Right lobe of liver (tissue), 6 donors: ENCODE data around the gene OR10K2. TPM values are rescaled to one million over a fixed set of nuclear protein-coding genes. Genes with fewer than 3 reads are reported as not detected.

ENCODE experiments used
- ATAC-seq, 4 donors: fragments of 200-7000 bp; cut with Tn5 transposase; one replicate each; pipeline ENCODE4 v1.9.1; 2020; ENCODE audit warnings: mild to moderate bottlenecking in 4 of 4, moderate library complexity in 4 of 4
- DNase-seq, 3 donors: peaks; one replicate each; pipeline ENCODE4 v3.0.0-alpha.2; 2020
- H3K27ac ChIP-seq, 3 donors: fragments of 200-600 bp; one replicate each; pipeline ENCODE4 v1.8.0; 2022
- H3K27me3 ChIP-seq, 2 donors: fragments of 200-600 bp; one replicate each; pipeline ENCODE4 v1.8.0; 2022
- H3K36me3 ChIP-seq, 4 donors: fragments of 200-600 bp; sonication (generic) in 1 of 4; one replicate each; pipeline versions ENCODE4 v1.5.1 to v1.8.0; 2017 to 2022; ENCODE audit warnings: control low read depth in 1 of 4
- H3K4me1 ChIP-seq, 4 donors: fragments of 200-600 bp; sonication (generic) in 1 of 4; one replicate each; pipeline versions ENCODE4 v1.5.1 to v1.8.0; 2017 to 2022; ENCODE audit warnings: control low read depth in 1 of 4
- H3K4me3 ChIP-seq, 3 donors: fragments of 200-600 bp; one replicate each; pipeline ENCODE4 v1.8.0; 2022
- H3K9me3 ChIP-seq, 4 donors: fragments of 200-600 bp; sonication (generic) in 1 of 4; one replicate each; pipeline versions ENCODE4 v1.5.1 to v1.8.0; 2017 to 2022; ENCODE audit warnings: control low read depth in 1 of 4
- CTCF ChIP-seq, 4 donors: fragments of 200-600 bp in 3 of 4; fragments of 450-650 bp in 1 of 4; IDR thresholded peaks; one replicate each; pipeline versions ENCODE4 v1.5.1 to v1.8.0; 2016 to 2022; ENCODE audit warnings: antibody characterized with exemption in 4 of 4, mild to moderate bottlenecking in 2 of 4
- POLR2A ChIP-seq: fragments of 450-650 bp; IDR thresholded peaks from one replicate; pipeline ENCODE4 v1.6.1; 2017; ENCODE audit warnings: antibody characterized with exemption, mild to moderate bottlenecking
- WGBS: methylation state at CpG from one replicate; pipeline ENCODE4 v1.1.6; 2018; ENCODE audit warnings: low coverage, low lambda C conversion rate; ENCODE audit not compliant: insufficient coverage; ENCODE audit errors: missing lambda C conversion rate; 5-methylcytosine and 5-hydroxymethylcytosine counted together
- intact Hi-C, 2 donors: fragments of 100-400 bp; cut with DNase I; formaldehyde crosslinking; loops; one replicate each; pipeline versions ENCODE4 v1.11.2 to v1.14.1; 2022
- long read RNA-seq: library from polyadenylated mRNA; unstranded; transcript quantifications from one replicate; pipeline ENCODE4 v2.0.0, GENCODE V29; 2019
- total RNA-seq, 6 experiments: library from RNA; depleted of rRNA in 2 of 6; stranded (reverse); fragments of >200 nt in 2 of 6; fragmentation: NEBNext Ultra II Directional in 3 of 6; extraction: Animal tissue kit (Norgen Biotek cat#: 25700) in 3 of 6; gene quantifications; one replicate each; pipeline versions ENCODE4 v1.1.0 to v1.2.4, GENCODE V29; 2016 to 2023
- donor health status: DM: no; HTN: yes; CAD: no.
- donor health status: DM: no; HTN: no; CAD: no.
- donor health status: DM: no; HTN: no; CAD: no.
- donor health status: DM: no; HTN: yes; CAD: no.
- donor health status: DM: no; HTN: yes; CAD: no.

Gene OR10K2, protein sequence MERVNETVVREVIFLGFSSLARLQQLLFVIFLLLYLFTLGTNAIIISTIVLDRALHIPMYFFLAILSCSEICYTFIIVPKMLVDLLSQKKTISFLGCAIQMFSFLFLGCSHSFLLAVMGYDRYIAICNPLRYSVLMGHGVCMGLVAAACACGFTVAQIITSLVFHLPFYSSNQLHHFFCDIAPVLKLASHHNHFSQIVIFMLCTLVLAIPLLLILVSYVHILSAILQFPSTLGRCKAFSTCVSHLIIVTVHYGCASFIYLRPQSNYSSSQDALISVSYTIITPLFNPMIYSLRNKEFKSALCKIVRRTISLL
- not detected for total RNA-seq
- long read RNA-seq = 0 reads

GRCh38 chr1:158426137-158426536, at the start of gene OR10K2:
TSS of gene OR10K2 (minus strand) at chr1:158426237. CDS start at chr1:158420866, 5,371 bp downstream.
- no peak for ATAC-seq
- no peaks in the 10 kb centered on the region for H3K36me3 ChIP-seq
- DNase-seq = no peak
- no peak within 1 kb of the TSS for H3K27ac ChIP-seq
- 73% methylated on average over 1 of the region's 1 CpG for WGBS
- no peaks in the 10 kb centered on the region for H3K4me1 ChIP-seq
- no peaks in the 10 kb centered on the region for H3K27me3 ChIP-seq
- H3K4me3 ChIP-seq = no peak within 1 kb of the TSS
- no peak for TF ChIP-seq POLR2A
- no peak for TF ChIP-seq CTCF (IDR thresholded peaks at IDR 0.05)
- no peaks in the 10 kb centered on the region for H3K9me3 ChIP-seq
- intact Hi-C loops = no loop called here

DNA sequence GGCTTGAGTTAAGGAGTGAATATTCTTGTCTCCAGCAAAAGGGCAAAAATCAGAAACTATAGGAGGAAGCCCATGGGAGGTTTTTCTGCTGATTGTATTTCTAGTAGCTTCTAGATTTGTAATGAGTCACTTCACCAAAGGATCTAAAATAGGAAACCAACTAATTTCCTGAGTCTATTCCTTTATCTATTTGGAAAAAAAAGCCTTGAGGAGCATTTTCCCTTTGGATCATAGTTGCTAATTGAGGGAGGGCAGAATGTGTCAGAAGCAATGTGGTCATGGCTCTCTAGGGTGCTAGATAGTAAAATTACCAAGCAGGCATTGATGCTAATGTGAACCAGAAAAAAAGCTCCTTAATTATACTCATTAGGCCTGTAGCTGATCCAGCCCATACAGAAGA, 45.9 kb upstream of the OR10K2 start, which contains the start of gene OR10R2:
OR10R2 (plus strand) TSS at position 301 of the 400 bp plus-strand sequence. CDS start 106 bp downstream, outside the sequence.
- H3K9me3 ChIP-seq = no peaks in the 10 kb centered on the region
- H3K4me3 ChIP-seq = no peak within 1 kb of the TSS
- H3K4me1 ChIP-seq = no peaks in the 10 kb centered on the region
- DNase-seq (no peak), ATAC-seq (no peak)
- no peaks in the 10 kb centered on the region for H3K27me3 ChIP-seq
- no peaks in the 10 kb centered on the region for H3K36me3 ChIP-seq
- H3K27ac ChIP-seq = no peak within 1 kb of the TSS
- TF ChIP-seq CTCF (IDR thresholded peaks at IDR 0.05) = no peak
- TF ChIP-seq POLR2A = no peak
- intact Hi-C loops = no loop called here

DNA sequence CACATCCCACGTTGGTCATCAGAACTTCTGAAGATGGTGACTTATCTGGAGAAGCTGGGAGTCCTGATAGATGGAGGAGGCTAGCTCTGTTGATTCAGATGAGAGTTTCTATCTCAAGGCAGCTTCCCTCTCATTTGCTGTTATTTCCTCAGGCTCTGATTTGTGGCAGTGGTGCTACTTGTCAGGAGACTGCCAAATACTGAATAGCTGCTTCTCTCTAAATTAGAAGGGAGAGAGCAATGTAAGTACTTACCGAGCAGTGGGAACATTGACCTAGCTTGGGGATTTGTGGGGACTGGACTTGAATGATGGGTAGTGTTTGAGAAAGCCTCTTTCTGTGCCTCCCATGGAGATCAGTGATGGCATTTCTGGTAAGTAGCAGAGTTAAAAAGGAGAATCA, 35.5 kb upstream of the OR10K2 start, which contains the start of gene OR10K1:
OR10K1 (plus strand) TSS at position 301 of the 400 bp plus-strand sequence. CDS start 3,728 bp downstream, outside the sequence.
- WGBS = 29% methylated on average over 2 of the region's 2 CpGs
- no peaks in the 10 kb centered on the region for H3K4me1 ChIP-seq
- no peaks in the 10 kb centered on the region for H3K9me3 ChIP-seq
- DNase-seq (no peak), ATAC-seq (no peak)
- no peak for TF ChIP-seq POLR2A
- no peak for TF ChIP-seq CTCF (IDR thresholded peaks at IDR 0.05)
- no peaks in the 10 kb centered on the region for H3K36me3 ChIP-seq
- no peak within 1 kb of the TSS for H3K27ac ChIP-seq
- H3K4me3 ChIP-seq = no peak within 1 kb of the TSS
- no peaks in the 10 kb centered on the region for H3K27me3 ChIP-seq
- intact Hi-C loops = no loop called here

GRCh38 chr1:158458263-158458662, 32.2 kb upstream of the OR10K2 start:
- no peak overlapping the region for H3K27ac ChIP-seq
- H3K36me3 ChIP-seq = no peaks in the 10 kb centered on the region
- H3K4me1 ChIP-seq = no peaks in the 10 kb centered on the region
- no peaks in the 10 kb centered on the region for H3K27me3 ChIP-seq
- ATAC-seq (no peak), DNase-seq (no peak)
- no peaks in the 10 kb centered on the region for H3K9me3 ChIP-seq
- H3K4me3 ChIP-seq = no peak overlapping the region
- TF ChIP-seq POLR2A (no peak), CTCF (IDR thresholded peaks at IDR 0.05) (no peak)
- intact Hi-C loops = no loop called here

DNA sequence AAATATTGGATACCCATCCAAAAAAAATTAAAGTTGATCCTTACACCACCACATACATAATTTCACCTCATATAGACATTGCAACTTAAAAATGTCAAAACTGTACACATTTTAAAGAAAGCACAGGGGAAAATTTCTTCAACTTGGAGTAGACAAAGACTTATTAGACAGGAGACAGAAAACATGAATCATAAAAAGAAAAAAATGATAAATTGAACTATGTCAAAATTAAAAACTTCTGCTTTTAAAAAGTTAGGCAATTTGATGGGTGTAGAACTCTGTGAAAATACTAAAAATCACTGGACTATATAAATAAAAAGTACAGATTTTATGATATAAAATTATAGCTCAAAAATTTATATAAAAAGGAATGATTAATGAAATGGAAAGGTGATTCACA, 31.2 kb upstream of the OR10K2 start:
- TF ChIP-seq POLR2A (no peak), CTCF (IDR thresholded peaks at IDR 0.05) (no peak)
- Histone ChIP-seq H3K9me3 (no peaks in the 10 kb centered on the region), H3K36me3 (no peaks in the 10 kb centered on the region), H3K27ac (no peak overlapping the region), H3K27me3 (no peaks in the 10 kb centered on the region), H3K4me3 (no peak overlapping the region), H3K4me1 (no peaks in the 10 kb centered on the region)
- ATAC-seq = no peak
- no peak for DNase-seq
- intact Hi-C loops = no loop called here
